ENCODE measurements around the gene NYAP2.

The NYAP2 gene

DNA sequence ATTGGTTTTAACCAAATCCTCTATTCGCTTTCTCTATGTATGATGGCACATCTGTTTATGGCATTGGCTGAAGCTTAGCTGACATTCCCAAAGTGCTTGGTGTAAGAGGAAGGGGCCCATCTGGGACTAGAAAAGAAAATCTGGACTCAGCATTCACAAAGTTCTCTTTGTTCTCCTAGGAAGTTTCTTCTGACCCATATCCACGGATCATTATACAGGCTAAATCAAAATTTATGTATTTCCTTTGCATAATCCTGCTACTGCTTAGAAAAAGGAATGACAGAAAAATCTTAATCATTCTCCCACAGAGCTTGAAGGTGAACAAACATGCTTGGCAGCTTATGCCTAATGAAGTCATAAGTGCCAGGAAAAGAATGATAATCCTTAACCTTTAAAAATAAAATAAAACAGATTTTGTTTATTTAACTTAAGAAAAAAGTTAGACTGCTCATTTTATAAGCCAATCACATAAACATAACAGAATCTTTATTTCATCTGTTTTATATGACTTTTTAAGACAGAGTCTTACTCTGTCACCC, 88.4 kb downstream of the NYAP2 start:
- no peak for DNase-seq

- DNase-seq = no peak
Observed at GRCh38 chr2:225488743-225489142, 89.2 kb downstream of the NYAP2 start.

- DNase-seq = no peak
Observed at GRCh38 chr2:225493420-225494099, 94.0 kb downstream of the NYAP2 start.

- DNase-seq = no peak
Observed at GRCh38 chr2:225494100-225494459, 94.6 kb downstream of the NYAP2 start.

DNA sequence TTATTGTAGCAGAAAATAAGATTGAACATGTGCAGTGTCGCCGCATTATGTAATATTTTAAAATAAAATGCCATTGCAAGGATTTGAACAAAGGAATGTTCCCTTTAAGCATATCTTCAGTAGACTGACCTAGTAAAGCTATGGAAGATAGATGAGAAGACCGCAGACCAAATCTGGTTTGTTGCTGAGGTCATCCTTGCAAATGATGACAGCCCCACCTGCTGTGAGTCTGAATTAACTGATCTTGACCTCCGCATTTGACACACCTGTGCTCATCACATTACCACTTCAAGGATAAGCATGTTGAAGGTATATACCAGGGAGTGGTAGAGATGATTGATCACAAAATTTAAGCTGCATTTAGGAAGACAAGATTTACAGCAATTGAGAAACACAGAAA, 96.2 kb downstream of the NYAP2 start:
- no peak for DNase-seq

DNA sequence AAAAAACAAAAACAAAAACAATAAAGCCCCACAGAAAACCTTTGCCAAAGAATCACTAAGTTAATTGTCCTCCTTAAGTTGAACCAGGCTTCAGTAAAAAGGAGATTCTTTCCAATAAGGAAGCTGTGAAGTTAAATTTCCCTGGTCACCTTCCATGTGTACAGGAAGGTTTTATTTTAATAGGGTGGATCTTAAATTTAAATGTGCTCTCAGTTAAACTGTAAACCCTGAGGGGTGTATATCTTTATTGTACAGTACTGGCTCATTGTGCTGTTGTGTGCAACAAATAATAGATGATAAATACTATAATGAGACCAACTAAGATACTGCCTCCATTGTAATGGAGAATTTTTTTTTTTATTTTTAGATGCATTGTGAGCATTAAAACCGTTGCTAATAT, 97.1 kb downstream of the NYAP2 start:
- no peak for DNase-seq

DNA sequence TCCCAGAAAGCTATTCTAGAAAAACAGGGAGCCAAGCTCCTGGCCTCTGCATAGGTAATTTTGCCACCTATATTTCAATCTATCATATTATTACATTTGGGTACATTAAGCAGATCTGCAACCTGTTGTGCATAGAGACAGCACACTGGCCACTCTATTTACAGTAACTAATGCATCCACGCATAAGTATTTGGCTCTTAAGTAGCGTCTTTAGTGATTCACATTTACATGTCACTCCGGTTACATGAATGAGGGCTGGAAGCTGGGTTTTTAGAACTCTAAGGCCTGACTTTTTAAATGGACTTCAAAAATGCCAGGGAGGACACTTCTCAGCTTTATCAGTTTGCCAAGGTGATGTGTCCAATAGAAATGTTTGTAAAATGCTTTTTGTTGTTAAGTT, 97.7 kb downstream of the NYAP2 start:
- no peak for DNase-seq

DNA sequence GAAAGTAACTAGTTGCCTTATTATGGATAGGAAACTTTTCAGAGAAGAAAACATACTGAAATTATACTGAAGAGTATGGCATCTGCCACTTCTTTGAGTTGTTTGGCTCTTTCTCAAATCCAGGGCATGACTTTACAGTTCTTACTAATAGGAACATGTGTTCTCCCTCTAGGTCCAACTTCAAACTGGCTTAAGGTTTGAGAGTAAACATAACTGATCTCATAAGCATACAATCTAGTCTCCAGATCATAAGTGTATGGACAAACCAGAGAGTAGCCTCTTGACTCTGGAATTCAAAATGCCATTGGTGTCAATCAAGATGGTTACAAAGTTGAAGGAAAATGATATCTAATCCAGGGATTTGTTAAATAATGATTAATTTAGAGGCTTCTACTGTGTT, 101.5 kb downstream of the NYAP2 start:
- DNase-seq = no peak

DNA sequence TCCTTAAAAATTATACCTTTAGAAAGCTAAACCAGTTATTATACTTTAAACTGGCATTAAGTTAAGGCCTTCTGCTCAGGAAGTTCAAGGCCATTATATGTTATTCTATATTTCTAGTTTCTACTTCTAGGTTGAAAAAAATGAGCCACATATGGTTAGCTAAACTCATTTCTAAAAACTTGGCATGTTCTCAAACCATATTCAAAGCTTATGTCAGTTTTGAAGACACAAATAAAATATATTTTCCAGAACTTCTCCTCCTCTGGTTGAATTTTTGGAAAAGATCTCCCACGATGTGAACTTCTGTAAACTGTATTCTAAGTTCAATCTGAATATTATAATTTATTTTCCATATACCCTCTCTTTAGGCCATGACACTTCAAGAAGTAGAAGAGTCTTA, 103.5 kb downstream of the NYAP2 start:
- DNase-seq = no peak

- DNase-seq = no peak
Observed at GRCh38 chr2:225510796-225511195, 111.3 kb downstream of the NYAP2 start.

DNA sequence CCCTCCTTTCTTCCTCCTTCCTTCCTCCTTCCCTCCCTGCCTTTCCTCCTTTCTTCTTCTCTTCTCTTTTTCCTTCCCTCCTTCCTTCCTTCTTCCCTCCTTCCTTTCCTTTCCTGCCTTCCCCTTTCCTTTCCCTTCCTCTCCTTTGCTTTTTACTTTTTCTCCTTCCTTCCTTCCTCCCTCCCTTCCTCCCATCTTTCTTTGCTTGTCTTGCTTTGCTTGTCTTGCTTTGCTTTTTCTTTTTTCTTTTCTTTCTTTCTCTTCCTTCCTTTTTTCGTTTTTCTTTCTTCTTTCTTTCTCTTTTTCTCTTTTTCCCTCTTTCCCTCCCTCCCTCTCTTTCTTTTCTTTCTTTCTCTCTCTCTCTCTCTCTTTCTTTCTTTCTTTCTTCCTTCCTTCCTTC, 113.0 kb downstream of the NYAP2 start:
- no peak for DNase-seq

DNA sequence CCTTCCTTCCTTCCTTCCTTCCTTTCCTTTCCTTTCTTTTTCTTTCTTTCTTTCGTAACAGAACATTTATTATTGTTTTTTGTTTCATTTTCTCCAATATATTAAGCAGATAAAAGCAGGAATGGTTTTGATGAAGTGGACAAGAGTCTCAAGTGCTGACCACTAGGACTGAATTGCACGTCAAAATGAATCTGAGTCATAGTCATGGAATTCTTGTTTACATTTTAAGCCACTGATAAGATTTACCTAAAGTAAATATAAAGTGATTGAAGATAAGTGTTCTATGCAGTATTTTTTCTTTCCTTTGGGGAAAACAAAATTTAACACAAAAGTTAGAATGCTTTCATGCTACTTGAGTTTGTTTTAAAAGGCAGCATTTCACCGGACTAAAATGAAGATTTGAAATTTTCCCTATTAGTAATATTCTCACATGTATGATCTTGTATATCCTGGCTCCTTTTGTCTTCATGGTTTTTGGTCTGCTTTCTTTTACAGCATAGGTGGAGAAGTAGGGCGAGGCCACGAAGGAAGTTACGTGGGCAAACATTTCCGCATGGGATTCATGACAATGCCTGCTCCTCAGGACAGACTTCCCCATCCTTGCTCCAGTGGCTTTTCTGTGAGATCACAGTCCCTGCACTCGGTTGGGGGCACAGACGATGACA, 113.5 kb downstream of the NYAP2 start:
- DNase-seq = no peak

DNA sequence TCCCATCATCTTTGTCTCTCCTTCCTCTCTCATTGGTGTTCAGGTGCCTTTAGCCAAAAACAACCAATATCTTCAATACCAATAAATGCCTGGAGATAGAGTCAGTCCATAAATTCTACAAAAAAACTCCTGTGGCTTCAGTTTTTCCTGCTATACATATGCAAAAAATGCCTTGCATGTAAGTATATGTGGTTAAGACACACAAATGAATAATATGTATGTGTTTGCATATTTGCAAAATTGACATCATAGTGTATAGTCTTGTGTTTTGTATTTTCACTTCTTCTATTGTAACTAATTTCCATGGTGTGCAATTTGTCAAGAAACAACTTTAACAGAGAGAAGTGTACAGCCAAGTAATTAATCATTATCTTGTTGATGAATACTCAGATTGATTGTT, 115.5 kb downstream of the NYAP2 start:
- no peak for DNase-seq

DNA sequence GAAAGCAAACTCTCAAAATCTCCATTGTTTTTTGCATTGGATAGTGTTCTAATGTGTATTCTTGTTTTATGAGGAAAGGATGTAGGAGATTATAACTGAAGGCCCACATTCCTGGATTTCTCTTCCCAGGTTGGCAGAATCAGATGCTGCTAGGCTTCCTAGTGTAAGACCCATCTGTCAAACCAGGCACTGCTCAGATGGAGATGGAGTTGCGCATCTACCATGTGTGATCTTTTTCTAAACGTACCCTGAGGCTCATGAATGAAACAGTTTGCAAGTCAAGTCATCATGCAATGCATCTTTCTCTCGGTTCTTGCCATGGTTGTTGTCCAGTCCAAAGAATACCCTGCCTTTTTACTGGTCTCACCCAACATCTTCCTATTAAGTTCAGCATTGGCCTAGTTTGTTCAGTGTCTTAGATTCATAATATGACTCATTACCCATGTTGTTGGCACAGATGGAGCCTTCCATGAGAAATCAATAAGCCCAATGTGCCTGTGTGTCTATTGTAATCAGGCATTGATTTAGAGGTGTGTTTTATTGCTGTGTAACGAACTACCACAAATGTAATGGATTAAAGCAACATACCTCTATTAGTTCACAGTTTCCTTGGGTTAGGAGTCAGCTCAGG, 127.4 kb downstream of the NYAP2 start:
- DNase-seq = no peak

GRCh38 chr2:225531559-225531958, 132.0 kb downstream of the NYAP2 start:
- DNase-seq = no peak

GRCh38 chr2:225532096-225532495, 132.6 kb downstream of the NYAP2 start:
- no peak for DNase-seq

DNA sequence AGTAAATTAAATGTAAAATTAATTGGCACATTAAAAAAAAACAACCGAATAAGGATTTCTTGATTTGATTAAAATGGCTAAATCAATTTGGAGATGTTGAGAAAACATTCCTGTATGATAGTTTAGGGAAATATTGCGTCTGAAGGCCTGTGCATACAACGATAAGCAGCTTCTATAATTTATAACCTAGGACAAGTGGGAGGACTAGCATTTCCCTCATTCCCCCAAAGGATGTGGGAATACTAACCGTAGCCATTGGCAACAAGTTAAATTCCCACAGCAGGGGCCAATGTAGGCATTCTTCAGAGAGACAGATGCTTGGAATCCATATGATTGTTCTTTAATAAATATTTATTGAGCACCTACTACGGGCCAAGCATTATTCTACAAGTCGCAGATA, 134.5 kb downstream of the NYAP2 start:
- DNase-seq = no peak

- no peak for DNase-seq
Observed at GRCh38 chr2:225534697-225535096, 135.2 kb downstream of the NYAP2 start.

DNA sequence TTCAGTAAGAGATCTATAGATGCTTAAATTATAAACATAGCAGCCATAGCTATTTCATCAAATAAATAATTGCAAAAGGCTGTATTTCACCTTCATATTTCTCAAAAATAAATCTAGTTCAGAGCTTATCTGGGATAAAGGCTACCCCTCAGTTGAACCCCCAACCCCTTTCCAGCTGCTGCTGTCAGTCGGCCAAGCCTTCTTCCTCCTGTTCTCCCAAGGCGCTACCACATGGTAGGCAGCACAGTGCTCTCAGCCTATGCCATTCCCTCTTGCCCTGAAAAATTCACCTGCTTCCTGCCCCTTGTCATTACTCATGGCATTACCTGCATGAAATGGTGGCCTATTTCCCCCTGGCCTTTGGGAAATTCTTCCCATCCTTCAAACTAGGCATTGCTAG, 136.5 kb downstream of the NYAP2 start:
- DNase-seq = no peak

DNA sequence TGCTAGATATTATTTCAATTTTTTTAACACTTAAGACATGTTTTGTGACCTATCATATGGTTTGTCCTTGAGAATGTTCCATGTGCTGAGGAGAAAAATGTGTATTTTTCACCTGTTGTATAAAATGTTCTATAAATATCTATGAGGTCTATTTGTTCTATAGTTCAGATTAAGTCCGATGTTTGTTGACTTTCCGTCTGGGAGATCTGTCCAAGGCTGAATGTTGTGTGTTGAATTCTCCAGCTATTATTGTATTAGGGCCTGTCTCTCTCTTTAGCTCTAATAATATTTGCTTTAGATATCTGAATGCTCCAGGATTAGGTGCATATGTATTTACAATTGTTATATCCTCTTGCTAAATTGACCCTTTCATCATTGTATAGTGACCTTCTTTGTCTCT, 144.1 kb downstream of the NYAP2 start:
- DNase-seq = no peak

- DNase-seq = no peak
Observed at GRCh38 chr2:225556461-225556860, 157.0 kb downstream of the NYAP2 start.

GRCh38 chr2:225558399-225559071, 159.0 kb downstream of the NYAP2 start:
- DNase-seq = no peak

GRCh38 chr2:225559072-225559415, 159.5 kb downstream of the NYAP2 start:
- no peak for DNase-seq

GRCh38 chr2:225566798-225567197, 167.3 kb downstream of the NYAP2 start:
- no peak for DNase-seq

Data from NCI-H510A treated with DMSO at 0.1 percent for 48 hours (cell line).